HG03135 (cell line): ENCODE measurements around the gene BCAR1.
A peak's percentile ranks its signal among the peaks of the same experiment; 100 is the strongest.
"Not testable (repeated sequence)": the region's sequence is repeated elsewhere in the genome, so short reads cannot be mapped to it uniquely, and the experiment has no call there.

Experiments
- ATAC-seq: cut with Tn5 transposase; IDR thresholded peaks from one replicate; pipeline ENCODE4 v1.9.1; 2021; ENCODE audit warnings: mild to moderate bottlenecking, moderate library complexity; ENCODE audit not compliant: unreplicated experiment

BCAR1 gene

DNA sequence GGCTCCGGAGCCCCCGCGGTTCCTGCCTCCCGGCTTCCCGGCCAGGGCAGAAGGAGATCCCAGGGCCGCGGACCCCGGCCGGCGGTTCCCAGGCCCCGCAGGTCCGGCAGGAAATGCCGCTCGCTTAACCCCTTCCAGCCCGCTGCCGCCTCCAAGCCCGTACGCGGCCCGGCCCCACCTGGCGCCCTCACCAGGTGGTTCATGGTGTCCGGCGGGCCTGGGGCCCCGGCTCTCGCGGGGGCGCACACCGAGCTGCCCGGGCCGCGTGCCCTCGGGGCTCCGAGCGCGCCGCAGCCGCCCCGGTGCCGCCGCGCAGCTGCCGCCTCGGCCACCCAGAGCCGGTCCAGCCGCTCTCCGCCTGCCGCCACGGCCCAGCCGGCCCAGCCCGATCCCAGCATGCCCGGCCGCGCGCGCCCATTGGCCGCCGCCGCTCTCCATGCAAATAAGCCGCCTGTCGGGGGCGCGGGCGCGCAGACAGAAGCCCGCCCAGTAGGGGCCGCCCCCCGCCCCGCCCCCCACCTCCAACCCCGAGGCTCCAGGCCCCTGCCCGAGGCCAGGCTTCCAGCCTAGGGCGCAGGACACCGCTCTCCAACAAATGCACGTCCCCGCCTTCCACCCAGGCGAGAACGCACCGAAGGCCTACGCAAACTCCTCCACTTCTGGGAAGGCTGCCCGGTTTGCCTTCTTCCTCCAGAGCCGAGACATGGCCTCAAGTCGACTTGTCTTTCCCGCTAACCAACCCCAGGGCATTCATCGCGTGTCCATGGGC lies at the start of gene BCAR1:
BCAR1 (minus strand) TSS at position 345 of the 769 bp plus-strand sequence; CDS start at position 203, 142 bp downstream.
- peak; percentile 58 for ATAC-seq

DNA sequence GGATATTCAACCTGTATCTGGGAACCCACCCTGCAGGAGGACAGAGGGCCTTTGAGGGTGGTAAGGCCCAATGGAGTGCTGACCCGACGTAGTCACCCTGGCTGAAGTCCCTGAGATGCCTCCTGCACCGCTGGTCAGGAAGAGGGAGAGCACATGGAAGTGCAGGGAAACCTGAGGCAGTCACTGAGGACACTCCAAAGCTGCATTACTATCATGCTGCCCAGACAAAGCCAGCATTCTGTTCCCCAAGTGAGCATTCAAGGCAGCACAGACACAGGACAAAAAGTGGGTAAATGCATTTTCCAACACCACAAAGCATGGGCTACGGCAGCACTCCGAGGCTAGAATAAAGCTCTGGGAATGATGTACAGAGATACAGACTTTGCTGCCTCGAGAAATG lies 46.8 kb upstream of the BCAR1 start:
- no peak for ATAC-seq

DNA sequence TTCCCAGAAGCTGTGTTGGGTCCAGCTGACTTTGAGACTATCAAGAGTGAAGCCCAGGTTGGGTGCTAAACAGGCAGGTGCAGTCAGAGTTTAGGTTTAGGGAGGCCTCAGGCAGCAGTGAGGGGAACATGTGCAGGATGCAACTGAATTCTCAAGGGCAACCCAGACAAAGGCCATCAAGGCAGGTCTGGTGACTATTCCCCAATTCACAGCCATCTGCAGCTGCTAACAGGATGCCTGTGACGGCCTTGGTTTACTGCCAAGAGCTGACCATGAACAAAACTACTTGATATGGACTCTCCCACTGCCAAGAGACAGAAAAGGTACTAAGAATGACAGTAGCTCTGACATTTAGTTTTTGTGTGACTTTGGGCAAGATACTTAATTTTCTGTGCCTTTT lies 45.2 kb upstream of the BCAR1 start:
- no peak for ATAC-seq

- ATAC-seq, result no peak
Observed at GRCh38 chr16:75294773-75295459, 43.5 kb upstream of the BCAR1 start.

GRCh38 chr16:75293772-75294171 lies 42.3 kb upstream of the BCAR1 start:
- ATAC-seq, result no peak

DNA sequence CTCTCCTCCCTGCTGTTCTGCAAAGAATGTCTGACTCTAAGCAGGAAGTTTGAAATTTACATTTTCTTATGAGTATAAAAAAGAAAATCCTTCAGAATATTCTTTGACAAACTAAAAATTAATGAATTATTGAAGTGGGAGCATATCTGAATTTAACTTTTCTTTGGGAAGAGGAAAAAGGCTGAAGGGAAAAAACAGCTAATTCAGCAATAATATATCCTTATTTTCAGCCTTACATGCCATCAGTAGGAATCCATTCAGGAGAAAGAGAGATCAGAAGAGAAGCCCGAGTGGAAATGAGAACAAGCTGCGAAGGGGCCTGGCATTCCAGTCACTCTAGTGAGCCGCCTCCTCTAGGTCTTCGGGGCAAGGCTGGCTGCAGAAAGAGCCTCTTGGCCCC lies 41.7 kb upstream of the BCAR1 start:
- no peak for ATAC-seq

GRCh38 chr16:75292691-75293090 lies 41.3 kb upstream of the BCAR1 start:
- ATAC-seq, result no peak

GRCh38 chr16:75289189-75289588 lies 37.8 kb upstream of the BCAR1 start:
- no peak for ATAC-seq

DNA sequence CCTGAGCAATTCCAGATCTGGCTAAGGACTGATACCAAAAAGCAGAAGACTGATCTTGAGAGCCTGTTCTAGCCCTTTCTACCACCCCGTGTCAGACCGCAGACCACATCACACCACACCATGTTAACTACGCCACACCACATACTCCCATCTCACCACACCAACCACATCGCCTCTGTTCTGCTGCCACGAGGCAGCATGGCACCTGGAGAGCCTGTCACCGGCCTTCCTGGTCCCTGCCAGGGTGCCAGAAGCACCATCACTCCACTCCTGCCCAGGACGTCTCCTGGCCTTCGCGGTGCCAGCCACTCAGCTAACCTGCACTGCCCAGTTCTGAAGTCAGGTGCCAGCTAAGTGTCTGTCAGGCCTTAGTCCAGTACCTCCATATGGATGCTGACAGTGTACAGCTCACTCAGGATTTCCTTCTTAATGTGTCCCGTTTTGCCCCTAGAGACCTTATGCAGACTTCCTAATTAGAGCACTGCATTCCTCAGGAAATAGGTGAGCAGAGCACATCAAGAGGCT lies 37.2 kb upstream of the BCAR1 start:
- ATAC-seq, result no peak

DNA sequence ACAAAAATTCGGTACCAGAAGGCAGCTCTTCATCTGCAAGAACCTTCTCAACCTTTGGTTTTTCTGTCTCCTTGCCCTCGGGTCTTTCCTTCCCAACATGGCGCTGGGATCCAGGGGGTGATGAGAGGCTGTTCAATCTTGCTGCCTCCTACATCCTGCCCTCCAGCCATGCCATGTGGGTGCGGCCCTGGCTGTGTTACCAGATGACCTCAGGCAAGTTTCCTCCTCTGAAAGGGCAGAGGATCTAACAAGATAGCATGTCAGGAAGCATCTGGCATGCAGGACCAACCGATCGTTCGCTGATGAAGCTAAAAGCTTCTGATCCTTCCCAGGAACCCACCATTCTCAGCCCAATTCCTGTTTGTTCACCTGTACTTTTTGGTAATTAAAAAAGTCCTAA lies 36.8 kb upstream of the BCAR1 start:
- no peak for ATAC-seq

DNA sequence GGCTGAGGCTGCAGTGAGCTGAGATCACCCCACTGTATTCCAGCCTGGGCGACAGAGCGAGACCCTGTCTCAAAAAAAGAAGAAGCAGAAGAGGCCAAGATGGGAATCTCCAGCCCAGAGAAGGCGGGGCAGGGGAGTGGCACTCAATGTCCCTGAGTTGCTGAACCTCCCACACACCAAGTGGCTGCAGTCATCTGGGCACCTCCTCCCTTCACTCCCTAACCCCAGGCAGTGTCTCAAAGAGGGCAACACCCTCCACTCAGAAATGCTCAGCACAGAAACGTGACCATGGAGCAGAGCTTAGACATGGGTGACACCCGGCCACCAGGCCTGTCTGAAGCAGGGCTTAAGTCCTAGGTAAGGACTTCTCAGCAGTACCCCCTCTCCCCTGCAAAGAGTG lies 36.3 kb upstream of the BCAR1 start:
- ATAC-seq, result no peak

DNA sequence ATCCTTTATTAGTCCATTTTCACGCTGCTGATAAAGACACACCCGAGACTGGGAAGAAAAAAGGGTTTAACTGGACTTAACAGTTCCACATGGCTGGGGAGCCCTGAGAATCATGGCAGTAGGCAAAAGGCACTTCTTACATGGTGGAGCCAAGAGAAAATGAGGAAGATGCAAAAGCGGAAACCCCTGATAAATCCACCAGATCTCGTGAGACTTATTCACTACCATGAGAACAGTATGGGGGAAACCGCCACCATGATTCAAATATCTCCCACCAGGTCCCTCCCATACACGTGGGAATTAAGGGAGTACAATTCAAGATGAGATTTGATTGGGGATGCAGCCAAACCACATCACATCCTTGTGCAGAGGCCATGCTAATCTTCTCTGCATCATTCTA lies 35.0 kb upstream of the BCAR1 start:
- ATAC-seq, result no peak

GRCh38 chr16:75282466-75283281 lies 31.2 kb upstream of the BCAR1 start:
- ATAC-seq, result no peak

GRCh38 chr16:75281826-75282225 lies 30.4 kb upstream of the BCAR1 start:
- no peak for ATAC-seq

GRCh38 chr16:75281009-75281408 lies 29.6 kb upstream of the BCAR1 start:
- not testable (repeated sequence) for ATAC-seq

DNA sequence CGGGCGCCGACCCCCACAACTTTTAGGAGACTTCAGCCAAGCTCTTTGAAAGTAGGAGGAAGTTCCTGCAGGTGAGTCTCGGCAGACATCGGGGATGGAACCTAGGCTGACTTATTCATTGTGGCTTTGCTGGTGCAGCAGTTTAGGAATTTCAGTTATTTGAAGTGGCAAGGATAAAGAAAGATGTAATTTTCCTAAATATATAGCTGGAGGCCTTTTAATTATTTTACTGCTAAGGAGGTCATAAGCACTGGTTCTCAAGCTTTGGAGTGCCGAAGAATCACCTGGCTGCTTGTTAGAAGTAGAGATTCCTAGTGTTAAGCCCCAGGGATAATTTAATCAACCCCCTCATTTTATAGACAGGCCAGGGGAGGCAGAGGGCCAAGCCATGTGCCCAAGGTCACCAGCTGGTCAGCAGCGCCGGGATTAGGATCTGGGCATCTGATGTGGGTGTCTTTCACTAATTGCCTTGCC lies 28.9 kb upstream of the BCAR1 start:
- ATAC-seq, result no peak

- ATAC-seq, result no peak
Observed at GRCh38 chr16:75279305-75279704, 27.9 kb upstream of the BCAR1 start.

DNA sequence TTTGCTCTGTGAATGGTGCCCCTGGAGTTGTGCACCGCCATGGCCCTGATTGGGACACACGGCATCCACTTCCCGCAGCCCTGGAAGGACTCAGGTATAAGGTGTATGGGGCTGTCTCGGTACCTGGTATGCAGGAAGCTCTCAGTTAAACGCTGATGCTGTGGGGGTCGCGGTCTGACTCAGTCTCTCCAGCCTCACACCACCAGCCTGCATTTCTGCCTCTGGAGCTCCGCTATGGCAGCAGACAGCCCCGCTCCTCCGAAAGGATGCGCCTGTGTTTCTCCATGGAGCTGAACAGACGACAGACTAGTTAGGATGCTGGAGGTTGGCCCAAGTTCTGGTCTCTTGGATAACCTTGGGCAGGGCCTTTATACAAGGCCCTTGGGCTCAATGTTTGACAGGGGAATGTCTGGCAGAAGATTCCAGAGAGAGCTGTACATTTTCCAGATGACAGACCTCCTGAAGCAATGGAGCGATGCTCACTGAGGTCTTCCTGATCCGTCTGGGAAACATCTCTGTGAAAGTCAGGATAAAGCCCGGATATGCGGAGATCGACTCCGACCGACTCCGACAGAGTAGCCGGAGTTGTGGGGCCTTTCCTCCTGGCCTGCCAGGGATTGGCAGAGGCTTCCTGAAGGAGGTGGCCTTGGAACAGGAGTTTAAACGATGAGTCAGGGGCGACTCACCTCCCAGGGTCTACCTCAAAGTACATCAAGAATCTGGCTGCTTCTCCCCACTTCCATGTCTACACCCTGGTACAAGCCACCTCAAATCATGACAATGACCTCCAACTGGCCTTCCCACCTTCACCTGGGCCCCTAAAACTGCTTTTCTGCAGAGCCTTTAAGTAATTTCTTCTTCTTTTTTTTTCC lies 21.9 kb upstream of the BCAR1 start:
- ATAC-seq, result no peak

GRCh38 chr16:75272629-75273028 lies 21.2 kb upstream of the BCAR1 start:
- not testable (repeated sequence) for ATAC-seq

DNA sequence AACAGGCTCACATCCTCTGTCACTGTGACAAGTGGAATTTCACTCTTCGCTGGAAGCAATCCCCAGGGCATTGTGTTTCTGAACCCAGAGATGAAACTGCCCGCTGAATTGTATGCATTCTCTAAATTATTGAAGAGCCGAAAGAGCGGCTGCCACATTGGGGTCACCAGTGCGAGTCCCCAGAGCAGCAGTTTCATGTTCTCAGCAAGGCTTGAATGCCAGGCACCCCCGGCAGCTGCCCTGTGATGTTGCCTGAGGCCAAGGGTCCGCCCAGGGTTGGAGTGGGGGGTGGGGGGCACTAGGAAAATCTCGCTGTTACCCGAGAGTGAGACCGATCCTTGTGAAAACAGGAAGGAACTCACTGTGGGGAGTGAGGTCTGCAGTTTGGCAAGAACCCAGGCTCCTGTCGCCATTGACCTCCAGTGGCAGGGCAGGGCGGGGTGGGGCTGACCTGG lies 20.7 kb upstream of the BCAR1 start:
- no peak for ATAC-seq
